NT2/D1 (cell line): ENCODE results near the gene TTC24.

Experiments
- SUZ12 ChIP-seq: IDR thresholded peaks from 2 replicates; pipeline ENCODE4 v1.6.1; 2011; ENCODE audit not compliant: insufficient read length, insufficient read depth; ENCODE audit errors: extremely low read depth
- YY1 ChIP-seq: IDR thresholded peaks from 2 replicates; pipeline ENCODE4 v1.6.1; 2011; ENCODE audit not compliant: insufficient read length, insufficient read depth
- ZNF274 ChIP-seq: IDR thresholded peaks from 2 replicates; pipeline ENCODE4 v1.6.1; 2011; ENCODE audit warnings: mild to moderate bottlenecking, low read depth, low read length

DNA sequence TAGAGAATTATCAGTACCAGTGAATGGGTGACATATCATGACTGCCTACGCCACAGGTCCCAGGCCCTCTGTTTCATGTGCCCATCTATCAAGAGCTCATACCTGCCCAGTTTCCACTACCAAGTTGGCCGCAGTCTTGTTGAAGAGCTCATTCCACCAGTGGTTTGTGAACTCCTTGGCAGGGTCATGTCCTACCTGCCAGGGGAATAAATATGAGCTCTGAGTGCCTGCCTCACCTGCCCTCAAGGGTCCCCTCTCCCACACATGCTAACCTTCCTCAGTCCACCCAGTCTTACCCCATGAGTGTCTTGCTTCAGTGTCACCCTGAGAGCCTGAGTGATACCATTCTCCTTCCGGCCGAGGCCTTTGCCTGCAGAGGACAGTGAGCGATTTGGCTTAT lies 18.6 kb downstream of the TTC24 start:
- no peak for TF ChIP-seq YY1
- TF ChIP-seq ZNF274, result no peak
- no peak for TF ChIP-seq SUZ12
